Stimulated activated CD4-positive, alpha-beta T cell treated with anti-CD3 and anti-CD28 coated beads, Interleukin-15, amount 100 ng/mL, for 48 hours (primary cell): Measurements from ENCODE around the gene THBS2.
"Not testable (repeated sequence)": the region's sequence is repeated elsewhere in the genome, so short reads cannot be mapped to it uniquely, and the experiment has no call there.

Experiments
- DNase-seq, 2 donors: peaks; one replicate each; pipeline ENCODE4 v3.0.0-alpha.2; 2020; ENCODE audit warnings: low read depth in 2 of 2

THBS2 gene

GRCh38 chr6:169253337-169254238, at the start of gene THBS2:
THBS2 (minus strand) TSS chr6:169253846; CDS start chr6:169250784, 3,062 bp downstream.
- no peak for DNase-seq

GRCh38 chr6:169302716-169303115, 49.1 kb upstream of the THBS2 start:
- no peak for DNase-seq

GRCh38 chr6:169302255-169302654, 48.6 kb upstream of the THBS2 start:
- no peak for DNase-seq

GRCh38 chr6:169300916-169301315, 47.3 kb upstream of the THBS2 start:
- DNase-seq, result no peak

- DNase-seq, result not testable (repeated sequence)
These were observed 45.0 kb upstream of the THBS2 start for GRCh38 chr6:169298626-169299025.

- DNase-seq, result no peak
These were observed 43.0 kb upstream of the THBS2 start for GRCh38 chr6:169296622-169297021.

GRCh38 chr6:169296170-169296569, 42.5 kb upstream of the THBS2 start:
- no peak for DNase-seq

- DNase-seq, result no peak
These were observed 39.5 kb upstream of the THBS2 start for GRCh38 chr6:169293196-169293595.

GRCh38 chr6:169292338-169293124, 38.9 kb upstream of the THBS2 start:
- no peak for DNase-seq

GRCh38 chr6:169291646-169292337, 38.1 kb upstream of the THBS2 start:
- no peak for DNase-seq

- no peak for DNase-seq
These were observed 37.5 kb upstream of the THBS2 start for GRCh38 chr6:169291148-169291547.

- no peak for DNase-seq
These were observed 36.1 kb upstream of the THBS2 start for GRCh38 chr6:169289619-169290339.

GRCh38 chr6:169289257-169289618, 35.6 kb upstream of the THBS2 start:
- DNase-seq, result no peak

- DNase-seq, result no peak
These were observed 34.9 kb upstream of the THBS2 start for GRCh38 chr6:169288591-169288990.

GRCh38 chr6:169287675-169288074, 34.0 kb upstream of the THBS2 start:
- no peak for DNase-seq

GRCh38 chr6:169286961-169287360, 33.3 kb upstream of the THBS2 start:
- DNase-seq, result no peak

- DNase-seq, result no peak
These were observed 31.5 kb upstream of the THBS2 start for GRCh38 chr6:169285165-169285564.

- DNase-seq, result no peak
These were observed 30.3 kb upstream of the THBS2 start for GRCh38 chr6:169283924-169284323.

- no peak for DNase-seq
These were observed 28.4 kb upstream of the THBS2 start for GRCh38 chr6:169282043-169282442.

- no peak for DNase-seq
These were observed 24.0 kb upstream of the THBS2 start for GRCh38 chr6:169277619-169278018.

- no peak for DNase-seq
These were observed 21.1 kb upstream of the THBS2 start for GRCh38 chr6:169274781-169275180.

- no peak for DNase-seq
These were observed 19.9 kb upstream of the THBS2 start for GRCh38 chr6:169273511-169273910.
